Fibroblast of lung (primary cell): ENCODE measurements around the gene SPOCD1. TPM values are rescaled to one million over a fixed set of nuclear protein-coding genes. Genes with fewer than 3 reads are reported as not detected.

Experiments
- DNase-seq, 2 donors: peaks; one replicate each; pipeline versions ENCODE4 v3.0.0 to v3.0.0-alpha.2; 2010; ENCODE audit warnings: low read depth in 2 of 2
- H2AFZ ChIP-seq: 2 replicates; pipeline ENCODE4 v1.5.1; 2012; ENCODE audit warnings: low read length, control low read depth, inconsistent platforms
- H3K27ac ChIP-seq: 2 replicates; pipeline ENCODE4 v1.5.1; 2011; ENCODE audit warnings: low read length, control low read depth; ENCODE audit not compliant: insufficient read depth
- H3K27me3 ChIP-seq: 2 replicates; pipeline ENCODE4 v1.5.1; 2011; ENCODE audit warnings: mild to moderate bottlenecking, low read length; ENCODE audit not compliant: control insufficient read depth, insufficient read depth
- H3K36me3 ChIP-seq: 2 replicates; pipeline ENCODE4 v1.5.1; 2011; ENCODE audit warnings: low read length; ENCODE audit not compliant: control insufficient read depth, insufficient read depth
- H3K4me1 ChIP-seq: 2 replicates; pipeline ENCODE4 v1.5.1; 2011; ENCODE audit warnings: low read length; ENCODE audit not compliant: control insufficient read depth, insufficient read depth; ENCODE audit errors: extremely low read depth
- H3K4me2 ChIP-seq: 2 replicates; pipeline ENCODE4 v1.5.1; 2011; ENCODE audit warnings: low read length, control low read depth; ENCODE audit not compliant: insufficient read depth; ENCODE audit errors: extremely low read depth
- H3K4me3 ChIP-seq, 4 experiments: fragments of 200-600 bp in 1 of 4; sonication (generic) in 1 of 4; replicated peaks in 1 of 4; 2 replicates each; pipeline ENCODE4 v1.5.1; 2011 to 2016; ENCODE audit warnings: low read length in 4 of 4, low read depth in 3 of 4, mild to moderate bottlenecking in 3 of 4, control low read depth in 2 of 4, inconsistent platforms in 1 of 4, mixed read lengths in 1 of 4; ENCODE audit not compliant: insufficient read depth in 1 of 4; ENCODE audit errors: control extremely low read depth in 1 of 4
- H3K79me2 ChIP-seq: 2 replicates; pipeline ENCODE4 v1.5.1; 2012; ENCODE audit warnings: mild to moderate bottlenecking, low read length, inconsistent platforms; ENCODE audit not compliant: control insufficient read depth, insufficient read depth
- H3K9ac ChIP-seq: 2 replicates; pipeline ENCODE4 v1.5.1; 2011; ENCODE audit warnings: mild to moderate bottlenecking, low read length, control low read depth; ENCODE audit not compliant: insufficient read depth
- H3K9me3 ChIP-seq: 2 replicates; pipeline ENCODE4 v1.5.1; 2012; ENCODE audit warnings: low read depth, low read length; ENCODE audit not compliant: control insufficient read depth, insufficient read depth
- H4K20me1 ChIP-seq: 2 replicates; pipeline ENCODE4 v1.5.1; 2011; ENCODE audit warnings: low read length; ENCODE audit not compliant: control insufficient read depth, insufficient read depth; ENCODE audit errors: extremely low read depth
- CTCF ChIP-seq, 2 donors: IDR thresholded peaks in 1 of 2; conservative IDR thresholded peaks in 1 of 2; 1 replicate in 1 of 2; 2 replicates in 1 of 2; pipeline ENCODE4 v1.5.1; 2011 to 2012; ENCODE audit warnings: low read length in 2 of 2, control low read depth in 1 of 2, inconsistent platforms in 1 of 2, low read depth in 1 of 2, mild to moderate bottlenecking in 1 of 2
- EZH2 ChIP-seq: IDR thresholded peaks from 2 replicates; pipeline ENCODE4 v1.5.1; 2012; ENCODE audit warnings: low read length, control low read depth, mild to moderate bottlenecking; ENCODE audit errors: missing control alignments
- polyA plus RNA-seq, 2 donors: library from polyadenylated mRNA; depleted of rRNA in 1 of 2; stranded (reverse) in 1 of 2; unstranded in 1 of 2; fragments of >200 nt; gene quantifications; 2 replicates each; pipeline ENCODE4 v1.2.1, GENCODE V29; 2011 to 2012; ENCODE audit warnings: missing spikeins in 1 of 2
- total RNA-seq: library from RNA; depleted of rRNA; stranded (reverse); fragments of >200 nt; gene quantifications from 2 replicates; pipeline ENCODE4 v1.2.1, GENCODE V29; 2014

SPOCD1 gene
- total and polyA plus RNA-seq, 2 donors (not counting 1 experiment from before 2014, with no cell fraction given), result 47.2 to 55.4 TPM

GRCh38 chr1:31807273-31808048 lies 8.4 kb downstream of the SPOCD1 start:
- Histone ChIP-seq H3K79me2 (no peaks in the 10 kb centered on the region), H3K27me3 (no peaks in the 10 kb centered on the region), H3K9ac (no peak overlapping the region), H3K4me1 (no peaks in the 10 kb centered on the region), H3K9me3 (no peaks in the 10 kb centered on the region), H3K27ac (no peak overlapping the region), H3K4me2 (no peak overlapping the region), H3K4me3 (no peak overlapping the region), H3K36me3 (no peaks in the 10 kb centered on the region), H4K20me1 (no peaks in the 10 kb centered on the region), H2AFZ (no peak overlapping the region)
- TF ChIP-seq CTCF (conservative IDR thresholded peaks at IDR 0.05 in 1 of 2, IDR thresholded peaks at IDR 0.05 in 1 of 2; ENCODE audit: low read depth in 1 of 2, low read length in 2 of 2), result no peak
- TF ChIP-seq EZH2, result no peak
- DNase-seq, result no peak

GRCh38 chr1:31805318-31805717 lies 10.5 kb downstream of the SPOCD1 start:
- Histone ChIP-seq H3K4me1 (peaks cover 3% of the 10 kb centered on the region), H4K20me1 (no peaks in the 10 kb centered on the region), H3K36me3 (no peaks in the 10 kb centered on the region), H3K4me3 (no peak overlapping the region), H3K4me2 (no peak overlapping the region), H3K27me3 (no peaks in the 10 kb centered on the region), H3K9ac (no peak overlapping the region), H2AFZ (no peak overlapping the region), H3K9me3 (no peaks in the 10 kb centered on the region), H3K79me2 (no peaks in the 10 kb centered on the region), H3K27ac (no peak overlapping the region)
- TF ChIP-seq CTCF (conservative IDR thresholded peaks at IDR 0.05 in 1 of 2, IDR thresholded peaks at IDR 0.05 in 1 of 2; ENCODE audit: low read depth in 1 of 2, low read length in 2 of 2) (no peak), EZH2 (no peak)
- no peak for DNase-seq

GRCh38 chr1:31804098-31804497 lies 11.7 kb downstream of the SPOCD1 start:
- Histone ChIP-seq H4K20me1 (no peaks in the 10 kb centered on the region), H3K36me3 (no peaks in the 10 kb centered on the region), H3K79me2 (no peaks in the 10 kb centered on the region), H2AFZ (no peak overlapping the region), H3K4me2 (no peak overlapping the region), H3K27ac (no peak overlapping the region), H3K9ac (no peak overlapping the region), H3K4me1 (peaks cover 11% of the 10 kb centered on the region), H3K4me3 (no peak overlapping the region), H3K27me3 (no peaks in the 10 kb centered on the region), H3K9me3 (no peaks in the 10 kb centered on the region)
- DNase-seq, result no peak
- TF ChIP-seq EZH2 (no peak), CTCF (conservative IDR thresholded peaks at IDR 0.05 in 1 of 2, IDR thresholded peaks at IDR 0.05 in 1 of 2; ENCODE audit: low read depth in 1 of 2, low read length in 2 of 2) (no peak)
